ENCODE data around the gene SUOX.

The SUOX gene

GRCh38 chr12:55993230-55993853, 3.7 kb upstream of the SUOX start:
- H3K23ac ChIP-seq (ENCODE audit: low read length): no peak overlapping the region
- peaks cover 3 to 7% of the 10 kb centered on the region in 2 experiments for H3K4me1 ChIP-seq (ENCODE audit: control insufficient read depth in 1 of 2, insufficient read depth in 2 of 2, low read length in 2 of 2)
- H3K9ac ChIP-seq (ENCODE audit: low read length): no peak overlapping the region
- no peak overlapping the region for H2BK120ac ChIP-seq (ENCODE audit: insufficient read depth, low read length, poor library complexity)
- H3K27ac ChIP-seq (ENCODE audit: low read depth, low read length): no peak overlapping the region
- H3K27me3 ChIP-seq (ENCODE audit: insufficient read depth, low read length): no peaks in the 10 kb centered on the region
- no peak for DNase-seq
- H3K14ac ChIP-seq (ENCODE audit: low read length): no peak overlapping the region
- H4K8ac ChIP-seq (ENCODE audit: low read depth, low read length): no peak overlapping the region
- H4K91ac ChIP-seq (ENCODE audit: low read depth, low read length): no peak overlapping the region
- H2BK5ac ChIP-seq (ENCODE audit: low read depth, low read length, poor library complexity): no peak overlapping the region
- no CpG with 5 or more reads among the region's 4 CpGs for WGBS (ENCODE audit: extremely low coverage, insufficient coverage, insufficient read length)
- H2AK5ac ChIP-seq (ENCODE audit: low read length): no peak overlapping the region
- no peak overlapping the region for H2AFZ ChIP-seq (ENCODE audit: insufficient read depth, low read length, poor library complexity)
- peaks cover 4% of the 10 kb centered on the region for H3K79me1 ChIP-seq (ENCODE audit: low read length)
- no peak overlapping the region for H3K4me2 ChIP-seq (ENCODE audit: low read length)
- no peak overlapping the region for H2BK12ac ChIP-seq (ENCODE audit: low read length)
- no peak overlapping the region for H3K4ac ChIP-seq (ENCODE audit: low read depth, low read length)
- H3K18ac ChIP-seq (ENCODE audit: low read length): no peak overlapping the region
- peaks cover 4% of the 10 kb centered on the region for H3K79me2 ChIP-seq (ENCODE audit: control insufficient read depth, insufficient read depth, low read length, poor library complexity)
- peaks cover 41 to 54% of the 10 kb centered on the region in 2 experiments for H3K36me3 ChIP-seq (ENCODE audit: control insufficient read depth in 1 of 2, insufficient read depth in 2 of 2, low read length in 2 of 2)
- no peak overlapping the region for H4K12ac ChIP-seq (ENCODE audit: low read depth, low read length)
- H3K9me3 ChIP-seq (ENCODE audit: insufficient read depth, low read depth, low read length): no peaks in the 10 kb centered on the region
- H3K4me3 ChIP-seq (ENCODE audit: low read depth, low read length): no peak overlapping the region

- no CpG with 5 or more reads among the region's 8 CpGs for WGBS (ENCODE audit: extremely low coverage, insufficient coverage, insufficient read length)
- Histone ChIP-seq H3K4me2 (ENCODE audit: low read length) (no peak overlapping the region), H4K91ac (ENCODE audit: low read depth, low read length) (no peak overlapping the region), H3K23ac (ENCODE audit: low read length) (no peak overlapping the region), H3K27me3 (ENCODE audit: insufficient read depth, low read length) (no peaks in the 10 kb centered on the region), H3K4me3 (ENCODE audit: low read depth, low read length) (no peak overlapping the region), H2AFZ (ENCODE audit: insufficient read depth, low read length, poor library complexity) (no peak overlapping the region), H3K27ac (ENCODE audit: low read depth, low read length) (no peak overlapping the region), H3K14ac (ENCODE audit: low read length) (no peak overlapping the region), H2BK12ac (ENCODE audit: low read length) (no peak overlapping the region), H2BK120ac (ENCODE audit: insufficient read depth, low read length, poor library complexity) (no peak overlapping the region), H4K8ac (ENCODE audit: low read depth, low read length) (no peak overlapping the region), H3K79me1 (ENCODE audit: low read length) (peaks cover 4% of the 10 kb centered on the region), H4K12ac (ENCODE audit: low read depth, low read length) (no peak overlapping the region), H3K4ac (ENCODE audit: low read depth, low read length) (no peak overlapping the region), H2BK5ac (ENCODE audit: low read depth, low read length, poor library complexity) (no peak overlapping the region), H2AK5ac (ENCODE audit: low read length) (no peak overlapping the region), H3K4me1 (ENCODE audit: control insufficient read depth in 1 of 2, insufficient read depth in 2 of 2, low read length in 2 of 2) (peaks cover 3 to 7% of the 10 kb centered on the region in 2 experiments), H3K18ac (ENCODE audit: low read length) (no peak overlapping the region), H3K36me3 (ENCODE audit: control insufficient read depth in 1 of 2, insufficient read depth in 2 of 2, low read length in 2 of 2) (peaks cover 28 to 42% of the 10 kb centered on the region in 2 experiments), H3K79me2 (ENCODE audit: control insufficient read depth, insufficient read depth, low read length, poor library complexity) (peaks cover 4% of the 10 kb centered on the region), H3K9me3 (ENCODE audit: insufficient read depth, low read depth, low read length) (no peaks in the 10 kb centered on the region), H3K9ac (ENCODE audit: low read length) (no peak overlapping the region)
- no peak for DNase-seq
These were observed 1.7 kb upstream of the SUOX start for GRCh38 chr12:55995366-55995765.

GRCh38 chr12:55996201-55996714, 818 bp upstream of the SUOX start:
- H3K14ac ChIP-seq (ENCODE audit: low read length): no peak overlapping the region
- peaks cover 4% of the 10 kb centered on the region for H3K79me1 ChIP-seq (ENCODE audit: low read length)
- H3K79me2 ChIP-seq (ENCODE audit: control insufficient read depth, insufficient read depth, low read length, poor library complexity): peaks cover 4% of the 10 kb centered on the region
- WGBS (ENCODE audit: extremely low coverage, insufficient coverage, insufficient read length): no CpG with 5 or more reads among the region's 14 CpGs
- H3K27ac ChIP-seq (ENCODE audit: low read depth, low read length): no peak overlapping the region
- H3K4me2 ChIP-seq (ENCODE audit: low read length): peak overlapping the region; percentile 83
- no peak overlapping the region for H3K4ac ChIP-seq (ENCODE audit: low read depth, low read length)
- no peak overlapping the region for H2BK120ac ChIP-seq (ENCODE audit: insufficient read depth, low read length, poor library complexity)
- H4K91ac ChIP-seq (ENCODE audit: low read depth, low read length): no peak overlapping the region
- peak overlapping the region; percentile 47 for H4K12ac ChIP-seq (ENCODE audit: low read depth, low read length)
- peak; percentile 45 to 86 for DNase-seq
- no peak overlapping the region for H2AK5ac ChIP-seq (ENCODE audit: low read length)
- H3K18ac ChIP-seq (ENCODE audit: low read length): no peak overlapping the region
- no peaks in the 10 kb centered on the region for H3K9me3 ChIP-seq (ENCODE audit: insufficient read depth, low read depth, low read length)
- no peak overlapping the region for H3K4me3 ChIP-seq (ENCODE audit: low read depth, low read length)
- H3K23ac ChIP-seq (ENCODE audit: low read length): no peak overlapping the region
- H2BK12ac ChIP-seq (ENCODE audit: low read length): no peak overlapping the region
- H3K27me3 ChIP-seq (ENCODE audit: insufficient read depth, low read length): no peaks in the 10 kb centered on the region
- no peak overlapping the region for H2BK5ac ChIP-seq (ENCODE audit: low read depth, low read length, poor library complexity)
- H3K36me3 ChIP-seq (ENCODE audit: control insufficient read depth in 1 of 2, insufficient read depth in 2 of 2, low read length in 2 of 2): peaks cover 23 to 33% of the 10 kb centered on the region in 2 experiments
- peaks cover 3 to 7% of the 10 kb centered on the region in 2 experiments for H3K4me1 ChIP-seq (ENCODE audit: control insufficient read depth in 1 of 2, insufficient read depth in 2 of 2, low read length in 2 of 2)
- H3K9ac ChIP-seq (ENCODE audit: low read length): no peak overlapping the region
- no peak overlapping the region for H2AFZ ChIP-seq (ENCODE audit: insufficient read depth, low read length, poor library complexity)
- H4K8ac ChIP-seq (ENCODE audit: low read depth, low read length): no peak overlapping the region

- Histone ChIP-seq H2BK120ac (ENCODE audit: insufficient read depth, low read length, poor library complexity) (peak overlapping the region; percentile 49), H3K4ac (ENCODE audit: low read depth, low read length) (no peak overlapping the region), H3K18ac (ENCODE audit: low read length) (peak overlapping the region; percentile 76), H3K79me2 (ENCODE audit: control insufficient read depth, insufficient read depth, low read length, poor library complexity) (peaks cover 4% of the 10 kb centered on the region), H2BK5ac (ENCODE audit: low read depth, low read length, poor library complexity) (peak overlapping the region; percentile 9), H3K36me3 (ENCODE audit: control insufficient read depth in 1 of 2, insufficient read depth in 2 of 2, low read length in 2 of 2) (peaks cover 15 to 23% of the 10 kb centered on the region in 2 experiments), H3K4me2 (ENCODE audit: low read length) (peak overlapping the region; percentile 83), H4K91ac (ENCODE audit: low read depth, low read length) (peak overlapping the region; percentile 65), H2BK12ac (ENCODE audit: low read length) (peak overlapping the region; percentile 25), H4K12ac (ENCODE audit: low read depth, low read length) (peak overlapping the region; percentile 74), H3K4me1 (ENCODE audit: control insufficient read depth in 1 of 2, insufficient read depth in 2 of 2, low read length in 2 of 2) (peaks cover 3 to 7% of the 10 kb centered on the region in 2 experiments), H2AFZ (ENCODE audit: insufficient read depth, low read length, poor library complexity) (peak overlapping the region; percentile 83), H3K9ac (ENCODE audit: low read length) (peak overlapping the region; percentile 75), H3K9me3 (ENCODE audit: insufficient read depth, low read depth, low read length) (no peaks in the 10 kb centered on the region), H3K79me1 (ENCODE audit: low read length) (peaks cover 4% of the 10 kb centered on the region), H2AK5ac (ENCODE audit: low read length) (peak overlapping the region; percentile 59), H3K4me3 (ENCODE audit: low read depth, low read length) (peak overlapping the region; percentile 75), H3K27me3 (ENCODE audit: insufficient read depth, low read length) (no peaks in the 10 kb centered on the region), H4K8ac (ENCODE audit: low read depth, low read length) (peak overlapping the region; percentile 87), H3K14ac (ENCODE audit: low read length) (peak overlapping the region; percentile 78), H3K23ac (ENCODE audit: low read length) (no peak overlapping the region), H3K27ac (ENCODE audit: low read depth, low read length) (no peak overlapping the region)
- no peak for DNase-seq
- WGBS (ENCODE audit: extremely low coverage, insufficient coverage, insufficient read length): no CpG with 5 or more reads among the region's 5 CpGs
These were observed 421 bp downstream of the SUOX start for GRCh38 chr12:55997535-55997859.
